NB4 (cell line): ENCODE measurements around the gene WDR33.
"Not testable (repeated sequence)": the region's sequence is repeated elsewhere in the genome, so short reads cannot be mapped to it uniquely, and the experiment has no call there.

Experiments used
- DNase-seq: peaks from one replicate; pipeline ENCODE4 v3.0.0; 2010; ENCODE audit warnings: low read depth
- H3K4me3 ChIP-seq: one replicate; pipeline ENCODE4 v1.5.1; 2011; ENCODE audit warnings: mild to moderate bottlenecking, low read depth, low read length, moderate library complexity
- MAX ChIP-seq: IDR thresholded peaks from 2 replicates; pipeline ENCODE4 v1.6.1; 2011; ENCODE audit warnings: low read depth, low read length
- MYC ChIP-seq: IDR thresholded peaks from 2 replicates; pipeline ENCODE4 v1.6.1; 2011; ENCODE audit warnings: low read depth, low read length
- POLR2A ChIP-seq: IDR thresholded peaks from 2 replicates; pipeline ENCODE4 v1.6.1; 2011; ENCODE audit warnings: mild to moderate bottlenecking; ENCODE audit not compliant: insufficient read length; ENCODE audit errors: extremely low read depth
- TF ChIP-seq, protein P1 (sequence below): IDR thresholded peaks from one replicate; pipeline ENCODE4 v1.5.1; 2012; ENCODE audit warnings: low read depth, low read length

Gene WDR33

GRCh38 chr2:127805491-127805890 is 5.5 kb downstream of the WDR33 start:
- no peak for TF ChIP-seq MAX
- TF ChIP-seq, protein P1, sequence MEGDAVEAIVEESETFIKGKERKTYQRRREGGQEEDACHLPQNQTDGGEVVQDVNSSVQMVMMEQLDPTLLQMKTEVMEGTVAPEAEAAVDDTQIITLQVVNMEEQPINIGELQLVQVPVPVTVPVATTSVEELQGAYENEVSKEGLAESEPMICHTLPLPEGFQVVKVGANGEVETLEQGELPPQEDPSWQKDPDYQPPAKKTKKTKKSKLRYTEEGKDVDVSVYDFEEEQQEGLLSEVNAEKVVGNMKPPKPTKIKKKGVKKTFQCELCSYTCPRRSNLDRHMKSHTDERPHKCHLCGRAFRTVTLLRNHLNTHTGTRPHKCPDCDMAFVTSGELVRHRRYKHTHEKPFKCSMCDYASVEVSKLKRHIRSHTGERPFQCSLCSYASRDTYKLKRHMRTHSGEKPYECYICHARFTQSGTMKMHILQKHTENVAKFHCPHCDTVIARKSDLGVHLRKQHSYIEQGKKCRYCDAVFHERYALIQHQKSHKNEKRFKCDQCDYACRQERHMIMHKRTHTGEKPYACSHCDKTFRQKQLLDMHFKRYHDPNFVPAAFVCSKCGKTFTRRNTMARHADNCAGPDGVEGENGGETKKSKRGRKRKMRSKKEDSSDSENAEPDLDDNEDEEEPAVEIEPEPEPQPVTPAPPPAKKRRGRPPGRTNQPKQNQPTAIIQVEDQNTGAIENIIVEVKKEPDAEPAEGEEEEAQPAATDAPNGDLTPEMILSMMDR, result no peak
- TF ChIP-seq MYC, result no peak
- TF ChIP-seq POLR2A, result no peak
- DNase-seq, result no peak
- no peak overlapping the region for H3K4me3 ChIP-seq

DNA sequence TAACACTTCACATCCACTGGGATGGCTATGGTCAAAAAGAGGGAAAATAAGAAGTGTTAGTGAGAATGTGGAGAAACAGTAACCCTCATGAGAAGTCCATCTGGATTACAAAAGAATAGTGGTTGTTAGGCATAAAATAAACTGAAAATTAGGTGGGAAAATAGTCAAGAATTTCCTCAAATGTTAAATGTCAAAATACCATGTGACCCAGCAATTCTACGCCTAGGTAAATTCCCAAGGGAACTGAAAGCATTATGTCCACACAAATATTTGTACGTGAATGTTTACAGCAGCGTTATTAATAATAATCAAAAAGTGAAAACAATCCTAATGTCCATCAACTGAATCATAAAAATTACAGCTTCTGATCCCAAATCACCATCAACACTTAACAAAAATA is 11.0 kb downstream of the WDR33 start:
- DNase-seq, result no peak
- TF ChIP-seq MYC (no peak), MAX (no peak), POLR2A (no peak)
- TF ChIP-seq, protein P1, result no peak

GRCh38 chr2:127796389-127796788 is 14.6 kb downstream of the WDR33 start:
- no peak for DNase-seq
- no peak overlapping the region for H3K4me3 ChIP-seq
- TF ChIP-seq POLR2A (no peak), MAX (no peak), MYC (no peak)
- TF ChIP-seq, protein P1, result no peak

More for the DNA sequence above, 11.0 kb downstream of the WDR33 start:
- no peak overlapping the region for H3K4me3 ChIP-seq

GRCh38 chr2:127794901-127795300 is 16.1 kb downstream of the WDR33 start:
- not testable (repeated sequence) for H3K4me3 ChIP-seq, DNase-seq

GRCh38 chr2:127792805-127793204 is 18.2 kb downstream of the WDR33 start:
- no peak overlapping the region for H3K4me3 ChIP-seq
- TF ChIP-seq, protein P1, result no peak
- TF ChIP-seq MYC, result no peak
- no peak for TF ChIP-seq MAX
- TF ChIP-seq POLR2A, result no peak

GRCh38 chr2:127790694-127791529 is 20.1 kb downstream of the WDR33 start:
- TF ChIP-seq MAX (no peak), MYC (no peak), POLR2A (no peak)
- TF ChIP-seq, protein P1, result no peak
- H3K4me3 ChIP-seq, result no peak overlapping the region
- DNase-seq, result peak; percentile 43

More at GRCh38 chr2:127792805-127793204, 18.2 kb downstream of the WDR33 start:
- DNase-seq, result no peak
